GM12874 (cell line): Measurements from ENCODE around the gene GGTLC2.

Experiments used
- TF ChIP-seq, protein P1 (sequence below): IDR thresholded peaks from 2 replicates; pipeline ENCODE4 v1.5.1; 2011; ENCODE audit warnings: low read depth, mild to moderate bottlenecking, control low read depth, low read length, moderate library complexity; ENCODE audit not compliant: insufficient read depth

The GGTLC2 gene

DNA sequence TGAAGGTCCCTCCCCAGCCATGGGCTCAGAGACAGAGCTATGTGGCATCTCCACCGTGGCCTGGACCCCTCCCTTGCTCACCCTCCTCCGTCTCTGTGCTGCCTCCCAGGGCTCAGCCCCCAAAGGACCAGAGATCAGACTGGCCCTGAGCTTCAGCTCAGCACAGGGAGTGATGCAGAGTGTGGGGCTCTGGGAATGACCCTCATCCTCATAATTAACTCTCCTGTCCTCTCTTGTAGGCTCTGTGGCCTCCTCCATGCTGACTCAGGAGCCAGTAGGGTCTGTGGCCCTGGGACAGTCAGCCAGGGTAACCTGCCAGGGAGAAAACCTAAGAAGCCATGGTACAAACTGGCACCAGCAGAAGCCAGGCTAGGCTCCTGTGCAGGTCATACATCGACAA, 28.7 kb downstream of the GGTLC2 start:
- TF ChIP-seq, protein P1, sequence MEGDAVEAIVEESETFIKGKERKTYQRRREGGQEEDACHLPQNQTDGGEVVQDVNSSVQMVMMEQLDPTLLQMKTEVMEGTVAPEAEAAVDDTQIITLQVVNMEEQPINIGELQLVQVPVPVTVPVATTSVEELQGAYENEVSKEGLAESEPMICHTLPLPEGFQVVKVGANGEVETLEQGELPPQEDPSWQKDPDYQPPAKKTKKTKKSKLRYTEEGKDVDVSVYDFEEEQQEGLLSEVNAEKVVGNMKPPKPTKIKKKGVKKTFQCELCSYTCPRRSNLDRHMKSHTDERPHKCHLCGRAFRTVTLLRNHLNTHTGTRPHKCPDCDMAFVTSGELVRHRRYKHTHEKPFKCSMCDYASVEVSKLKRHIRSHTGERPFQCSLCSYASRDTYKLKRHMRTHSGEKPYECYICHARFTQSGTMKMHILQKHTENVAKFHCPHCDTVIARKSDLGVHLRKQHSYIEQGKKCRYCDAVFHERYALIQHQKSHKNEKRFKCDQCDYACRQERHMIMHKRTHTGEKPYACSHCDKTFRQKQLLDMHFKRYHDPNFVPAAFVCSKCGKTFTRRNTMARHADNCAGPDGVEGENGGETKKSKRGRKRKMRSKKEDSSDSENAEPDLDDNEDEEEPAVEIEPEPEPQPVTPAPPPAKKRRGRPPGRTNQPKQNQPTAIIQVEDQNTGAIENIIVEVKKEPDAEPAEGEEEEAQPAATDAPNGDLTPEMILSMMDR = no peak

DNA sequence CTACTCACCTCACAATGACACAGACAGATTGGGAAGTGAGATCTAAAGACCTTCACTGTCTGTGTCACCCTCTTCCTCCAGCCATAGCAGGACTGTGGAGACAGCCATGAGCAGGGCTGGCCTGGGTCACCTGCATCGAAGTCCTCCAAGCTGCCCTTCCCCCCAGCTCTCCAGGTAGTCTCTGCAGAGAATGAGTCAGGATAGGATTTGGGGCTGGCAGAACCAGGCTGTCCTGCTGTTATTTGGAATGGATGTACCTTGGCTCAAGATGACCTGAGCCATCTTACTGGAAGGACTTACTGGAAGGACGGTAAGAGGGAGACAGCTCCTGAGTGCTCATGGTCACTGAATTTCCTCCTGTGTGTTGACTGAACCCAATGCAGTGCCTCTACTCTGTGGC, 29.2 kb downstream of the GGTLC2 start:
- TF ChIP-seq, protein P1 = no peak

DNA sequence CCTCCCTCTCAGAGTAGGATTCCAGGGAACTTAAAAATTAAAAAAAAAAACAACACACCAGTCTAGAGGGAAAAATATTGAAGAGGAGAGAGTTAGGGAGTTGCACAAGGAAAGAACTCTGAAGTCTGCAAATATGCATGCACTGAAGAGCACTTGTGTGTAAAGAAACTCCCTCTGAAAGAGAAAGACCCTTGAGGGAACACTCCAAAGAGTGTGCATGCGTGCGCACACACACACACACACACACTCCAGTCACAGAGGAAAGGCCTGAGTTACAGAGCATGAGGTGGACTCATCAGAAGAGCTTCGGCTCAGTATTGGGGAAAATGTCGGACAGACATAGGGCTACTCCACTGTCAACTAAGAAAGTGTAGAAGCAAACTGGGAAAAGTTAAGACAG, 30.1 kb downstream of the GGTLC2 start:
- TF ChIP-seq, protein P1 = no peak

DNA sequence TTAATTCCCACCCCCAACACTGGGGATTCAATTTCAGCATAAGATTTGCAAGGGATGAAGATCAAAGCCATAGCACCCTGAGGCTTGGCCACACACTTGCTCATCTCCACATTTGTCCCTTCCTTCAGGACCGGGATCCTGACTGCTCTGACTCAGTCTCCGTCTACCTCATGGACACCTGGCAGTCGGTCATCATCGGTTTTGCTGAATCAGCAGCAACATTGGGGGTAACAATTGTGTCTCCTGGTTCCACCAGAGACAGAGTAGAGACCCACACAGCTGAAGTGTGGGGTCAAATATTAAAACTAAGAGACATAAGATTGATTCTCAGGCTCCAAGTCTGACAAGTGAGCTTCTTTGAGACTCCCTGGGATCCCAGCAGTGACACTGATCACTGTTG, 34.6 kb downstream of the GGTLC2 start:
- TF ChIP-seq, protein P1 = no peak

DNA sequence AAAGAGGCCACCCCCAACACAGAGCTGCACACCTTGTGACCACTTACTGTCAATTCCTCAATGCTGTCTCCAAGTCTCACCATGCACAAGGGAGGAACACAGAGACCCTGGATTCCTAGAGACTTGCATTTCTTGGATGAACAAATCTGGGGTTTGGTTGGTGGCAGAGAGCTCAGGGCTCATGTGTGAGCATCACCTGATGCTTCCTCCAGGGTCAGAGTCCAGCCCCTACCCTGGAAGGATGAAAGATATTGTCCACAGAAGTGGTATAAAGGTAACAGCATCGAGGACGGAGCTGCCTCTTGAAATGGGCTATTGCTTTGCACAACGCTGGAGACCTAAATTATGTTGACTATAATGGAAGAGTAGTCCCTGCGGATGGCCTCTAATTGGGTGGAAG, 36.0 kb downstream of the GGTLC2 start:
- TF ChIP-seq, protein P1 = no peak

DNA sequence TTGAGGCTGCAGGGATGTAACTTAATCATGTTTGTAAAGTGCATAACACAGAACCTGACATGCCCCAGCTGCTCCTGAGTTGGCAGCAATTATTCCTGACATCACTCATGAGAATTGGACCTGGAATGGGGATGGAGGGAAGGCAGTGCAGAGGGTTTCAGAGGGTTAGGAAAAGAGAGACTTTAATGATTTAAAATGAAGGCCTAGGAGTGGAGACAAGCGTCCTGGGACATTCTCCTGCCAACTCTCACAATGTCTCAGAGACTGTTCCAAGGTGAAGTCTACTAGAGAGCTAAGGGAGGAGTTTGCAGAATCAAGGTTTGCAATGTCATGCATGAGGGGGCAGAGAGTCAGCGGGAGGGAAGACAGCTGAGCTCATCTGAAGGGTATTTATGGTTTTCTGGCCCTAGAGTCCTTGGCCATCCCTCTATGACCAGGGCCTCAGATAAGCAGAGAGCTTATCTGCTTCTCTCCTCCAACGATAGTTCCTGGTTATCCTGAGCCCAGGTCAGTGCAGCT, 36.9 kb downstream of the GGTLC2 start:
- TF ChIP-seq, protein P1 = no peak

DNA sequence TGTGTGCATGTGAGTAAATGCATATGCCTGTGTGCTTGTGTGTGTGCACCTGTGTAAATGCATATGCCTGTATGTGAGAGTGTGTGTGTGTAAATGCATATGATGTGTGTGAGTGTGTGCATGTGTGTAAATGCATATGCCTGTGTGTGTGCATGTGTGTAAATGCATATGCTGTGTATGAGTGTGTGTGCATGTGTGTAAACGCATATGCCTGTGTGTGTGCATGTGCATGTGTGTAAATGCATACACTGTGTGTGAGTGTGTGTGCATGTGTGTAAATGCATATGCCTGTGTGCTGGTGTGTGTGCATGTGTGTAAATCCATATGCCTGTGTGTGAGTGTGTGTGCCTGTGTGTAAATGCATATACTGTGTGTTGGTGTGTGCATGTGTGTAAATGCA, 37.8 kb downstream of the GGTLC2 start:
- TF ChIP-seq, protein P1 = no peak
